Spleen (tissue), 11 donors: ENCODE measurements around the gene ADORA1. TPM values are rescaled to one million over a fixed set of nuclear protein-coding genes. Genes with fewer than 3 reads are reported as not detected.

Experiments used
- DNase-seq: peaks from one replicate; pipeline ENCODE4 v3.0.0-alpha.2; 2020
- H3K27ac ChIP-seq, 8 donors: fragments of 200-600 bp; sonication (generic) in 7 of 8; 1 replicate in 4 of 8; 2 replicates in 4 of 8; pipeline versions ENCODE4 v1.5.0 to v1.8.0; 2016 to 2021; ENCODE audit warnings: inconsistent platforms in 4 of 8, mild to moderate bottlenecking in 4 of 8, moderate library complexity in 1 of 8
- H3K27me3 ChIP-seq, 7 donors: fragments of 200-600 bp; sonication (generic) in 6 of 7; replicated peaks in 1 of 7; 1 replicate in 4 of 7; 2 replicates in 3 of 7; pipeline versions ENCODE4 v1.5.0 to v1.8.0; 2016 to 2021; ENCODE audit warnings: inconsistent platforms in 3 of 7, mild to moderate bottlenecking in 1 of 7
- H3K36me3 ChIP-seq, 6 donors: fragments of 200-600 bp; sonication (generic) in 5 of 6; 1 replicate in 4 of 6; 2 replicates in 2 of 6; pipeline versions ENCODE4 v1.5.0 to v1.8.0; 2016 to 2021; ENCODE audit warnings: inconsistent platforms in 2 of 6
- H3K4me1 ChIP-seq, 6 donors: fragments of 200-600 bp; sonication (generic) in 5 of 6; 1 replicate in 3 of 6; 2 replicates in 3 of 6; pipeline versions ENCODE4 v1.5.0 to v1.8.0; 2016 to 2021; ENCODE audit warnings: inconsistent platforms in 3 of 6
- H3K4me3 ChIP-seq, 8 donors: fragments of 200-600 bp; sonication (generic) in 7 of 8; 1 replicate in 4 of 8; 2 replicates in 4 of 8; pipeline versions ENCODE4 v1.5.0 to v1.8.0; 2016 to 2021; ENCODE audit warnings: inconsistent platforms in 4 of 8, mild to moderate bottlenecking in 4 of 8, moderate library complexity in 2 of 8
- H3K9me3 ChIP-seq, 8 donors: fragments of 200-600 bp; sonication (generic) in 7 of 8; 1 replicate in 4 of 8; 2 replicates in 4 of 8; pipeline versions ENCODE4 v1.5.0 to v1.8.0; 2016 to 2021; ENCODE audit warnings: inconsistent platforms in 4 of 8
- POLR2A ChIP-seq, 3 donors: fragments of 450-650 bp; IDR thresholded peaks; one replicate each; pipeline ENCODE4 v1.5.1; 2017; ENCODE audit warnings: antibody characterized with exemption in 3 of 3, mild to moderate bottlenecking in 1 of 3
- POLR2AphosphoS5 ChIP-seq, 3 donors: sonication (generic); formaldehyde crosslinking; IDR thresholded peaks; one replicate each; pipeline ENCODE4 v1.5.1; 2017; ENCODE audit warnings: antibody characterized with exemption in 3 of 3
- WGBS, 5 donors: extraction: QIAGEN DNeasy Blood & Tissue Kit in 3 of 5; methylation state at CpG; one replicate each; pipeline versions ENCODE4 v1.1.5 to v1.1.7; 2013 to 2018; 5-methylcytosine and 5-hydroxymethylcytosine counted together
- intact Hi-C: fragments of 100-400 bp; cut with DNase I; formaldehyde crosslinking; loops from one replicate; pipeline ENCODE4 v1.15.0; 2023; ENCODE audit warnings: low total_unique reads
- polyA plus RNA-seq, 3 donors: library from polyadenylated mRNA; stranded (reverse); fragments of 200-250 nt; gene quantifications; one replicate each; pipeline ENCODE4 v1.2.1, GENCODE V29; 2013
- total RNA-seq, 7 donors: library from RNA; depleted of rRNA in 3 of 7; stranded (reverse); fragments of >200 nt in 3 of 7; fragmentation: NEBNext Ultra II Directional in 4 of 7; extraction: Animal tissue kit (Norgen Biotek cat#: 25700) in 4 of 7; gene quantifications; one replicate each; pipeline versions ENCODE4 v1.1.0 to v1.2.1, GENCODE V29; 2016 to 2021
- TF ChIP-seq, protein P1 (sequence below), 11 experiments: fragments of 200-600 bp in 7 of 11; fragments of 450-650 bp in 4 of 11; sonication (generic) in 4 of 11; IDR thresholded peaks in 8 of 11; conservative IDR thresholded peaks in 3 of 11; 1 replicate in 7 of 11; 2 replicates in 4 of 11; pipeline versions ENCODE4 v1.4.0 to v1.8.0; 2016 to 2021; ENCODE audit warnings: antibody characterized with exemption in 11 of 11, inconsistent platforms in 4 of 11, mild to moderate bottlenecking in 1 of 11
- donor health status: healthy with polysubstance abuse.
- donor health status: DM: no; HTN: no; CAD: no; lungs with moderate emphysema.
- donor health status: DM: no; HTN: no; CAD: no.
- donor health status: Bipolar disorder and iron deficiency.
- donor health status: healthy.
- donor health status: DM: no; HTN: no; CAD: no.
- donor health status: DM: yes; HTN: yes; CAD: no.

The ADORA1 gene
- total and polyA plus RNA-seq, 10 donors, result 0.37 to 13.5 (median 5.3) TPM

DNA sequence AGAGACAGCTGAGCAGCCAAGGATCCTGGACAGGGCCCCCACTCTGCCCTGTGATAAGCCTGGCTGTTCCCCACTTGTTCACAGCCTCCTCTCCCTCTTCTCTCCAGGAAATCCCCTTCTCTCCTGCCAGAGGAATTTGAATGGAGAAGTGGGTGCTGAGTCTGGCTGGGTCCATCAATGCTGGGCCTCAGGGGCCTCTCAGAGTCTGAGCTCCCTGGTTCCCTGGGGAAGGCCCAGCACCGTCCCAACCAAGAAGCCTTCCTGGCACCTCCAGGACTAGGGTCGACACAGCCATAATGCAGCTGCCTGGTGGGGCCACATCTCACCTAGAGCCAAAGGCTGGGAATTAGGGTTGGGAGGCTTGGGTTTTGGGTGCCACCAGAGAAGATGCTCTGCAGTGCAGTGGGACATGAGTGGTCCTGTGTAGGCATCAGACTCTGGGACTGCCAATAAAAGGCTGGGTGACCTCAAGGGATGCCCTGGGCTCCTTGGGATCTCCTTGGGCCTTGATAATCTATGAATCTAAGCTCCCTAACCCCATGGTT lies 45.6 kb downstream of the ADORA1 start:
- no peaks in the 10 kb centered on the region for H3K36me3 ChIP-seq
- peak; percentile 45 for DNase-seq
- intact Hi-C loops, result no loop called here

DNA sequence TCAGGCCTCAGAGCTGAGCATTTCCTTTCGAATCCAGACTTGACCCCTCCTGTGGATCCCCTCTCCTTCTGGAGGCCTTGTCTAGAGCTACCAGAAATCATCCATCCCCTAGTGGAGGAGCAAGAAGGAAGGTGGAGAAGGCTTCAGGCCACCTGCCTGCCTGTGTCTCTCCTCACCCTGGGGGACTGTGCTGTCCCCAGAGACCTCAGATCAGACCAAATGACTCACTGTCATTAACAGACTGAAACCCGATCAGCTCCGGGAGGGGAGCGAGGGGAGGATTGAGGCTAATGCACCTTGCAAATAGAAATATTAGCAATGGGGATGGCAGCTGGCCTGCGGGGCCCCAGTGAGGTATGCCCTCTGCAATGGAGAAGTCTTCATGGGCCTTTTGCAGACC lies 46.0 kb downstream of the ADORA1 start:
- DNase-seq, result peak; percentile 51
- 67 to 76% (median 71%) methylated on average over 5 of the region's 5 CpGs for WGBS, 5 donors
- no peak for TF ChIP-seq POLR2AphosphoS5 (IDR thresholded peaks at IDR 0.05)
- TF ChIP-seq, protein P1, sequence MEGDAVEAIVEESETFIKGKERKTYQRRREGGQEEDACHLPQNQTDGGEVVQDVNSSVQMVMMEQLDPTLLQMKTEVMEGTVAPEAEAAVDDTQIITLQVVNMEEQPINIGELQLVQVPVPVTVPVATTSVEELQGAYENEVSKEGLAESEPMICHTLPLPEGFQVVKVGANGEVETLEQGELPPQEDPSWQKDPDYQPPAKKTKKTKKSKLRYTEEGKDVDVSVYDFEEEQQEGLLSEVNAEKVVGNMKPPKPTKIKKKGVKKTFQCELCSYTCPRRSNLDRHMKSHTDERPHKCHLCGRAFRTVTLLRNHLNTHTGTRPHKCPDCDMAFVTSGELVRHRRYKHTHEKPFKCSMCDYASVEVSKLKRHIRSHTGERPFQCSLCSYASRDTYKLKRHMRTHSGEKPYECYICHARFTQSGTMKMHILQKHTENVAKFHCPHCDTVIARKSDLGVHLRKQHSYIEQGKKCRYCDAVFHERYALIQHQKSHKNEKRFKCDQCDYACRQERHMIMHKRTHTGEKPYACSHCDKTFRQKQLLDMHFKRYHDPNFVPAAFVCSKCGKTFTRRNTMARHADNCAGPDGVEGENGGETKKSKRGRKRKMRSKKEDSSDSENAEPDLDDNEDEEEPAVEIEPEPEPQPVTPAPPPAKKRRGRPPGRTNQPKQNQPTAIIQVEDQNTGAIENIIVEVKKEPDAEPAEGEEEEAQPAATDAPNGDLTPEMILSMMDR (IDR thresholded peaks at IDR 0.05 in 8 of 11, conservative IDR thresholded peaks at IDR 0.05 in 3 of 11), result no peak
- H3K4me3 ChIP-seq, result no peak overlapping the region
- H3K36me3 ChIP-seq, result no peaks in the 10 kb centered on the region
- intact Hi-C loops, result no loop called here
- H3K27me3 ChIP-seq, result peaks cover 0 to 50% (median 0%) of the 10 kb centered on the region in 7 donors
- no peak overlapping the region for H3K27ac ChIP-seq
- H3K4me1 ChIP-seq, result peaks cover 0 to 53% (median 19%) of the 10 kb centered on the region in 6 donors
- H3K9me3 ChIP-seq, result no peaks in the 10 kb centered on the region

More for the DNA sequence above, 45.6 kb downstream of the ADORA1 start:
- H3K27ac ChIP-seq, result no peak overlapping the region
- H3K4me3 ChIP-seq, result no peak overlapping the region
- peaks cover 0 to 53% (median 19%) of the 10 kb centered on the region in 6 donors for H3K4me1 ChIP-seq
- TF ChIP-seq POLR2A (IDR thresholded peaks at IDR 0.05), result no peak
- TF ChIP-seq, protein P1 (IDR thresholded peaks at IDR 0.05 in 8 of 11, conservative IDR thresholded peaks at IDR 0.05 in 3 of 11), result peak in 1 of 11 experiments; percentile 24
- H3K9me3 ChIP-seq, result no peaks in the 10 kb centered on the region
- 50 to 83% (median 79%) methylated on average over 1 to 2 of the region's 2 CpGs for WGBS, 5 donors
- H3K27me3 ChIP-seq, result peaks cover 0 to 49% (median 0%) of the 10 kb centered on the region in 7 donors

DNA sequence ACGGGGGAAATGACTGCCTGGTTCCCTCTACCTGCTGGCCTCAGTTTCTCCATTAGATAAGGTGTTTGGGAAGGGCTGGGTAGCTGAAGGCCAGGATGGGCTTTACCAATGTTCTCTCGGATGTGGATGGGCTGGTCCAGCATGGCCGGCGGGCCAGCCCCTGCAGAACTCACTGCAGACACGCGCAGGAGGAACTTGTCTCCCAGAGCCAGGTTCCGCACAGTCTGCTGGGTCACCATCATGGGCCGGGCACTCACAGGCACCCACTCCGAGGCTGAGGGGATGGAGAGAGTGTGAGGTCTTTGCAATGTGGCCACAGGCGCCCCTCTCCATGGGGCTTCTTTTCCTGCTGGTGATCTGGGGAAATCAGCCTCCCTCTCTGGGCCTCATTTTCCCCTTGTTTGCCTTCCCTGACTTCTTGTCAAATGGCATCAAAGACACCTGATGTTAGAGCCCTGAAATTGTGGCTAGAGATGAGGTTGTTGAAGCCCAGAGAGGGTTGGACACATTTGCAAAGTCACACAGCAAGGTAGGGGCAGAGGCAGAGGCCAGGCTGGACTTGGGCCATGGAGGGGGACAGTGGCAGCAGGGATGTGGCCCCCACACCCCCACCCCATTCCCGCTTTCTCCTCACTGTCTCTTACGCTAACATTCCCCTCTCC lies 46.9 kb downstream of the ADORA1 start:
- Histone ChIP-seq H3K27me3 (peaks cover 0 to 50% (median 0%) of the 10 kb centered on the region in 7 donors), H3K4me3 (no peak overlapping the region), H3K4me1 (peaks cover 0 to 53% (median 19%) of the 10 kb centered on the region in 6 donors), H3K36me3 (peaks cover 0 to 5% (median 0%) of the 10 kb centered on the region in 6 donors), H3K27ac (no peak overlapping the region), H3K9me3 (no peaks in the 10 kb centered on the region)
- TF ChIP-seq POLR2AphosphoS5 (IDR thresholded peaks at IDR 0.05) (no peak), POLR2A (IDR thresholded peaks at IDR 0.05) (no peak)
- TF ChIP-seq, protein P1 (IDR thresholded peaks at IDR 0.05 in 8 of 11, conservative IDR thresholded peaks at IDR 0.05 in 3 of 11), result no peak
- peak; percentile 51 for DNase-seq
- 79 to 94% (median 87%) methylated on average over 10 to 12 of the region's 12 CpGs for WGBS, 5 donors
- intact Hi-C loops, result no loop called here

DNA sequence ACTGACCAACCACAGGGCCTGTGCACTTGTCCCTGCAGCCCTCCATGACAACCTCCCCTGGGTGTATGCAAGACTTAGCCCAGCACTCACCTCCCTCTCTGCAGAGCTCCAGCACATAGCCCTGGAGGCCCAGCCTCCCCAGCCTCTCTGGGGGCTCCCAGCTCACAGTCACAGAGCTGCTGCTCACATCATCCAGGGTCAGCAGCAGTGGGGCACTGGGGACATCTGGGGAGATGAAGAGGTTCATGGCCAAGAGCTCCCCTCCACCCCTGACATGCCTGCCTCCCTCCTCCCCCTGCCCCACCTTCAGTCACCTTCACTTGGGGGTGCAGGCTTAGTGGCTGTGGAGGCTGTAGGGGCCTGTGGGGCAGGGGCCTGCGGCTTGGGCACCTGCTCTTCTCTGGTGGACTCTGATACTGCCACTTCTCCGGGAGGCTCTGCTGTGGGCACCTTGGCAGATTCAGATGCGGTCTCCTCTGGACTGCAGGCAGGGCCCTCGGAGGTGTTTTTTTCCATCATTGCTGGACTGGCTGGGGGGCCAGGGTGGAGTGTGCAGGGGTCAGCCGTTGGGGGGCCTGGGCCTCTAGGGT lies 47.8 kb downstream of the ADORA1 start, which contains the start of gene MYBPH:
Gene MYBPH, minus strand, starts transcription at position 590 of the 590 bp plus-strand sequence. Its CDS starts 71 bp downstream, at position 519.
- WGBS, 5 donors, result 57 to 94% (median 81%) methylated on average over 3 to 5 of the region's 5 CpGs
- H3K36me3 ChIP-seq, result peaks cover 0 to 11% (median 0%) of the 10 kb centered on the region in 6 donors
- peak within 1 kb of the TSS in 1 of 8 donors; percentile 2 for H3K27ac ChIP-seq
- peaks cover 0 to 50% (median 0%) of the 10 kb centered on the region in 7 donors for H3K27me3 ChIP-seq
- no peak within 1 kb of the TSS for H3K4me3 ChIP-seq
- intact Hi-C loops, result no loop called here
- no peaks in the 10 kb centered on the region for H3K9me3 ChIP-seq
- DNase-seq, result peak; percentile 40
- TF ChIP-seq POLR2AphosphoS5 (IDR thresholded peaks at IDR 0.05), result no peak
- no peak for TF ChIP-seq POLR2A (IDR thresholded peaks at IDR 0.05)
- TF ChIP-seq, protein P1 (IDR thresholded peaks at IDR 0.05 in 8 of 11, conservative IDR thresholded peaks at IDR 0.05 in 3 of 11), result no peak
- H3K4me1 ChIP-seq, result peaks cover 0 to 55% (median 19%) of the 10 kb centered on the region in 6 donors
